ENCODE data around the gene ARL5A. TPM values are rescaled to one million over a fixed set of nuclear protein-coding genes. Genes with fewer than 3 reads are reported as not detected.

The ARL5A gene
- total and polyA plus RNA-seq, 2 experiments from 2014 or later, result 12.5 to 22.7 TPM

GRCh38 chr2:151805343-151805742, 22.9 kb downstream of the ARL5A start:
- Histone ChIP-seq H3K27me3 (replicated peaks; ENCODE audit: insufficient read depth) (no peaks in the 10 kb centered on the region), H3K9me3 (ENCODE audit: low read depth) (no peaks in the 10 kb centered on the region), H4K20me1 (ENCODE audit: insufficient read depth) (no peaks in the 10 kb centered on the region), H3K79me2 (ENCODE audit: insufficient read depth) (no peaks in the 10 kb centered on the region), H3K4me2 (ENCODE audit: unreplicated experiment) (no peak overlapping the region), H3K9me2 (ENCODE audit: insufficient read depth) (no peaks in the 10 kb centered on the region), H3F3A (ENCODE audit: insufficient read depth) (no peaks in the 10 kb centered on the region), H3K27ac (no peak overlapping the region), H3K4me3 (no peak overlapping the region), H2AFZ (no peak overlapping the region), H3K4me1 (ENCODE audit: insufficient read depth) (no peaks in the 10 kb centered on the region), H3K36me3 (ENCODE audit: low read depth) (peaks cover 31% of the 10 kb centered on the region; the same call in 1 of the 2 replicates), H3K9ac (no peak overlapping the region)
- TF ChIP-seq EZH2phosphoT487 (IDR thresholded peaks at IDR 0.05; ENCODE audit: insufficient read depth, low read depth) (no peak), EZH2 (IDR thresholded peaks at IDR 0.05; ENCODE audit: insufficient read depth, poor library complexity, severe bottlenecking) (no peak)
- WGBS, 2 experiments (ENCODE audit: low coverage in 1 of 2, low lambda C conversion rate in 2 of 2, missing lambda C conversion rate in 2 of 2), result 100% methylated on average over 1 of the region's 1 CpG
- DNase-seq, result no peak
- in situ Hi-C loops (cut with MboI), result no loop called here

GRCh38 chr2:151803811-151804210, 24.4 kb downstream of the ARL5A start:
- Histone ChIP-seq H3K9me2 (ENCODE audit: insufficient read depth) (no peaks in the 10 kb centered on the region), H3K27ac (no peak overlapping the region), H3K4me2 (ENCODE audit: unreplicated experiment) (no peak overlapping the region), H3K79me2 (ENCODE audit: insufficient read depth) (no peaks in the 10 kb centered on the region), H3K36me3 (ENCODE audit: low read depth) (peaks cover 31% of the 10 kb centered on the region; the same call in 1 of the 2 replicates), H4K20me1 (ENCODE audit: insufficient read depth) (no peaks in the 10 kb centered on the region), H3F3A (ENCODE audit: insufficient read depth) (no peaks in the 10 kb centered on the region), H3K4me3 (no peak overlapping the region), H3K4me1 (ENCODE audit: insufficient read depth) (no peaks in the 10 kb centered on the region), H3K9ac (no peak overlapping the region), H2AFZ (no peak overlapping the region), H3K27me3 (replicated peaks; ENCODE audit: insufficient read depth) (no peaks in the 10 kb centered on the region), H3K9me3 (ENCODE audit: low read depth) (no peaks in the 10 kb centered on the region)
- in situ Hi-C loops (cut with MboI), result no loop called here
- TF ChIP-seq EZH2phosphoT487 (IDR thresholded peaks at IDR 0.05; ENCODE audit: insufficient read depth, low read depth), result no peak
- no peak for TF ChIP-seq EZH2 (IDR thresholded peaks at IDR 0.05; ENCODE audit: insufficient read depth, poor library complexity, severe bottlenecking)
- no peak for DNase-seq

GRCh38 chr2:151802315-151802714, 25.9 kb downstream of the ARL5A start:
- no peaks in the 10 kb centered on the region for H3K9me3 ChIP-seq (ENCODE audit: low read depth)
- H4K20me1 ChIP-seq (ENCODE audit: insufficient read depth), result no peaks in the 10 kb centered on the region
- no peaks in the 10 kb centered on the region for H3K27me3 ChIP-seq (replicated peaks; ENCODE audit: insufficient read depth)
- no peaks in the 10 kb centered on the region for H3K4me1 ChIP-seq (ENCODE audit: insufficient read depth)
- H3K4me3 ChIP-seq, result no peak overlapping the region
- H2AFZ ChIP-seq, result no peak overlapping the region
- in situ Hi-C loops (cut with MboI), result no loop called here
- H3K9ac ChIP-seq, result no peak overlapping the region
- H3K9me2 ChIP-seq (ENCODE audit: insufficient read depth), result no peaks in the 10 kb centered on the region
- no peaks in the 10 kb centered on the region for H3K79me2 ChIP-seq (ENCODE audit: insufficient read depth)
- no peak overlapping the region for H3K27ac ChIP-seq
- no peaks in the 10 kb centered on the region for H3F3A ChIP-seq (ENCODE audit: insufficient read depth)
- DNase-seq, result no peak
- H3K4me2 ChIP-seq (ENCODE audit: unreplicated experiment), result no peak overlapping the region
- peaks cover 31% of the 10 kb centered on the region; the same call in 1 of the 2 replicates for H3K36me3 ChIP-seq (ENCODE audit: low read depth)
- WGBS, 2 experiments (ENCODE audit: low coverage in 1 of 2, low lambda C conversion rate in 2 of 2, missing lambda C conversion rate in 2 of 2), result 79% methylated on average over 2 of the region's 2 CpGs
- TF ChIP-seq EZH2 (IDR thresholded peaks at IDR 0.05; ENCODE audit: insufficient read depth, poor library complexity, severe bottlenecking) (no peak), EZH2phosphoT487 (IDR thresholded peaks at IDR 0.05; ENCODE audit: insufficient read depth, low read depth) (no peak)

- Histone ChIP-seq H2AFZ (no peak overlapping the region), H3K4me1 (ENCODE audit: insufficient read depth) (peaks cover 19% of the 10 kb centered on the region), H3K27ac (no peak overlapping the region), H3K4me3 (no peak overlapping the region), H3K9me3 (ENCODE audit: low read depth) (no peaks in the 10 kb centered on the region), H3K9me2 (ENCODE audit: insufficient read depth) (no peaks in the 10 kb centered on the region), H3K36me3 (ENCODE audit: low read depth) (peaks cover 21% of the 10 kb centered on the region; the same call in 1 of the 2 replicates), H4K20me1 (ENCODE audit: insufficient read depth) (no peaks in the 10 kb centered on the region), H3K27me3 (replicated peaks; ENCODE audit: insufficient read depth) (no peaks in the 10 kb centered on the region), H3K4me2 (ENCODE audit: unreplicated experiment) (no peak overlapping the region), H3K9ac (no peak overlapping the region), H3K79me2 (ENCODE audit: insufficient read depth) (no peaks in the 10 kb centered on the region), H3F3A (ENCODE audit: insufficient read depth) (peaks cover 13% of the 10 kb centered on the region; the same call in 1 of the 2 replicates)
- TF ChIP-seq EZH2phosphoT487 (IDR thresholded peaks at IDR 0.05; ENCODE audit: insufficient read depth, low read depth), result no peak
- TF ChIP-seq EZH2 (IDR thresholded peaks at IDR 0.05; ENCODE audit: insufficient read depth, poor library complexity, severe bottlenecking), result no peak
- 96 to 98% methylated on average over 3 of the region's 3 CpGs for WGBS, 2 experiments (ENCODE audit: low coverage in 1 of 2, low lambda C conversion rate in 2 of 2, missing lambda C conversion rate in 2 of 2)
- in situ Hi-C loops (cut with MboI), result no loop called here
- DNase-seq, result no peak
These were observed 28.3 kb downstream of the ARL5A start for GRCh38 chr2:151799886-151800292.

- peaks cover 13% of the 10 kb centered on the region; the same call in 1 of the 2 replicates for H3F3A ChIP-seq (ENCODE audit: insufficient read depth)
- 90 to 100% methylated on average over 2 of the region's 2 CpGs for WGBS, 2 experiments (ENCODE audit: low coverage in 1 of 2, low lambda C conversion rate in 2 of 2, missing lambda C conversion rate in 2 of 2)
- no peaks in the 10 kb centered on the region for H3K79me2 ChIP-seq (ENCODE audit: insufficient read depth)
- TF ChIP-seq EZH2 (IDR thresholded peaks at IDR 0.05; ENCODE audit: insufficient read depth, poor library complexity, severe bottlenecking), result no peak
- no peak for TF ChIP-seq EZH2phosphoT487 (IDR thresholded peaks at IDR 0.05; ENCODE audit: insufficient read depth, low read depth)
- peaks cover 13% of the 10 kb centered on the region for H3K36me3 ChIP-seq (ENCODE audit: low read depth)
- H3K4me3 ChIP-seq, result no peak overlapping the region
- H3K9me2 ChIP-seq (ENCODE audit: insufficient read depth), result no peaks in the 10 kb centered on the region
- H3K9ac ChIP-seq, result no peak overlapping the region
- H2AFZ ChIP-seq, result no peak overlapping the region
- H3K4me1 ChIP-seq (ENCODE audit: insufficient read depth), result peaks cover 19% of the 10 kb centered on the region
- H3K27ac ChIP-seq, result no peak overlapping the region
- no peak overlapping the region for H3K4me2 ChIP-seq (ENCODE audit: unreplicated experiment)
- H3K27me3 ChIP-seq (replicated peaks; ENCODE audit: insufficient read depth), result no peaks in the 10 kb centered on the region
- no peak for DNase-seq
- H3K9me3 ChIP-seq (ENCODE audit: low read depth), result no peaks in the 10 kb centered on the region
- in situ Hi-C loops (cut with MboI), result no loop called here
- H4K20me1 ChIP-seq (ENCODE audit: insufficient read depth), result no peaks in the 10 kb centered on the region
These were observed 31.4 kb downstream of the ARL5A start for GRCh38 chr2:151796774-151797173.
